Measurements from ENCODE around the gene LSMEM2.

Gene LSMEM2

DNA sequence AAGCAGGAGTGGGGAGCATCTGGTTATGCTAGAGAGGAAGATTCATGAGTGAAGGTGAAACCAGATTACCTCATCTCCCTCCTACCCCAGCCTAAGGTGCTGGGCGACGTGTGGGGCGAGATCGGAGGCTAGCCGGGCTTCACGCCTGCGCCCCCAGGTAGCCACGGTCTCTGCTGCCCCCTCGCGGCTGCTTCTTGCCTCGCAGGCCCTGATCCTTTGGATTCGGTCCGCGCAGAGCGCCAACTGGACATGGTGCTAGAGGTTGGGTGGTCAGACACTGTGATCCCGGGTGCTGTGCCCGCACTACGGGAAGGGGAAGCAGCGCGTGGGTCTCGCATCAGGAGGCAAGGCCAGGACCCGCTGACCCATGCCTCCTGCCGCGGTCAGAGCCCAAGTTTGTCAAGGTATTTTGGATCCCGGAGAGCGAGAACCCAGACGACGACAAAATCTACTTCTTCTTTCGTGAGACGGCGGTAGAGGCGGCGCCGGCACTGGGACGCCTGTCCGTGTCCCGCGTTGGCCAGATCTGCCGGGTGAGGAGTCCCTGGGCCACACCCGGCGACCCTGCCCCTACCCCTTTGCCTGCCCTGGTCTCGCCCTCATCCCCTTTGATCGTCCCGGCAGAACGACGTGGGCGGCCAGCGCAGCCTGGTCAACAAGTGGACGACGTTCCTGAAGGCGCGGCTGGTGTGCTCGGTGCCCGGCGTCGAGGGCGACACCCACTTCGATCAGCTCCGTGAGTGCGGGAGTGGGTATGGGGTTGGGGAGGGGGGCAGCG, 5.8 kb upstream of the LSMEM2 start:
- peak; percentile 49 for DNase-seq (ENCODE audit: low read depth)
- TF ChIP-seq, protein P1, sequence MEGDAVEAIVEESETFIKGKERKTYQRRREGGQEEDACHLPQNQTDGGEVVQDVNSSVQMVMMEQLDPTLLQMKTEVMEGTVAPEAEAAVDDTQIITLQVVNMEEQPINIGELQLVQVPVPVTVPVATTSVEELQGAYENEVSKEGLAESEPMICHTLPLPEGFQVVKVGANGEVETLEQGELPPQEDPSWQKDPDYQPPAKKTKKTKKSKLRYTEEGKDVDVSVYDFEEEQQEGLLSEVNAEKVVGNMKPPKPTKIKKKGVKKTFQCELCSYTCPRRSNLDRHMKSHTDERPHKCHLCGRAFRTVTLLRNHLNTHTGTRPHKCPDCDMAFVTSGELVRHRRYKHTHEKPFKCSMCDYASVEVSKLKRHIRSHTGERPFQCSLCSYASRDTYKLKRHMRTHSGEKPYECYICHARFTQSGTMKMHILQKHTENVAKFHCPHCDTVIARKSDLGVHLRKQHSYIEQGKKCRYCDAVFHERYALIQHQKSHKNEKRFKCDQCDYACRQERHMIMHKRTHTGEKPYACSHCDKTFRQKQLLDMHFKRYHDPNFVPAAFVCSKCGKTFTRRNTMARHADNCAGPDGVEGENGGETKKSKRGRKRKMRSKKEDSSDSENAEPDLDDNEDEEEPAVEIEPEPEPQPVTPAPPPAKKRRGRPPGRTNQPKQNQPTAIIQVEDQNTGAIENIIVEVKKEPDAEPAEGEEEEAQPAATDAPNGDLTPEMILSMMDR (IDR thresholded peaks at IDR 0.05; ENCODE audit: low read depth, low read length, missing control alignments) = peak; percentile 97
- peak overlapping the region; percentile 2; the same call in 1 of the 2 replicates for H3K4me3 ChIP-seq (ENCODE audit: low read depth, low read length)

DNA sequence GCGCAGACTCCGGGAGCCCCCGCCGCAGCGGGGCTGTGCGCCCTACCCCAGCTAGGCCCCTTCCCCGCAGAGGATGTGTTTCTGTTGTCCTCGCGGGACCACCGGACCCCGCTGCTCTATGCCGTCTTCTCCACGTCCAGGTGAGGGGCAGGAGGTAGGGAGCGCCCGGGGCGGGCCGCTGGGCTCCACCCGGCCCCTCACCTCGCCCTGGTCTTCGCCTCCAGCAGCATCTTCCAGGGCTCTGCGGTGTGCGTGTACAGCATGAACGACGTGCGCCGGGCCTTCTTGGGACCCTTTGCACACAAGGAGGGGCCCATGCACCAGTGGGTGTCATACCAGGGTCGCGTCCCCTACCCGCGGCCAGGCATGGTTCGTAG, 5.2 kb upstream of the LSMEM2 start:
- TF ChIP-seq, protein P1 (IDR thresholded peaks at IDR 0.05; ENCODE audit: low read depth, low read length, missing control alignments) = no peak
- no peak overlapping the region for H3K4me3 ChIP-seq (ENCODE audit: low read depth, low read length)
- DNase-seq (ENCODE audit: low read depth) = no peak

DNA sequence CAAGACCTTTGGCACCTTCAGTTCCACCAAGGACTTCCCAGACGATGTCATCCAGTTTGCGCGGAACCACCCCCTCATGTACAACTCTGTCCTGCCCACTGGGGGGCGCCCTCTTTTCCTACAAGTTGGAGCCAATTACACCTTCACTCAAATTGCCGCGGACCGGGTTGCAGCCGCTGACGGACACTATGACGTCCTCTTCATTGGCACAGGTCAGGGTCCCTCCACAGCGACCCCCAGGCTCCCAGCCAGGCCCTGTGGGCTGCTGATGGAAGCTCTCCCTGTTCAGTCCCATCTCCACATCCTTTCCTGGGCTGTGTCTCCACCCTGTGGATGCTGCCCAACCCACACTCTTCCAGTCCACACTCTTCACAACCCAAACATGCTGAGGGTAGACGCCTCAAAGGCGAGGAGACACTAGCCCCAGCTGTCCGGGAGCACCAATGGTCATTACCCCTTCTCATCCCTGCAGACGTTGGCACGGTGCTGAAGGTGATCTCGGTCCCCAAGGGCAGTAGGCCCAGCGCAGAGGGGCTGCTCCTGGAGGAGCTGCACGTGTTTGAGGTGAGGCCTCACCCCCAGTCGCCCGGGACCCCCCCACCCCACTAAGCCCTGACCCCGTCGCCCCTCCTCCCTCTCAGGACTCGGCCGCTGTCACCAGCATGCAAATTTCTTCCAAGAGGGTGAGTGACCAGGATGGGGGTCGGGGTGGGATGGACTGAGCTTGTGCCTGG, 4.3 kb upstream of the LSMEM2 start:
- H3K4me3 ChIP-seq (ENCODE audit: low read depth, low read length) = no peak overlapping the region
- peak; percentile 34 for DNase-seq (ENCODE audit: low read depth)
- TF ChIP-seq, protein P1 (IDR thresholded peaks at IDR 0.05; ENCODE audit: low read depth, low read length, missing control alignments) = peak; percentile 80

DNA sequence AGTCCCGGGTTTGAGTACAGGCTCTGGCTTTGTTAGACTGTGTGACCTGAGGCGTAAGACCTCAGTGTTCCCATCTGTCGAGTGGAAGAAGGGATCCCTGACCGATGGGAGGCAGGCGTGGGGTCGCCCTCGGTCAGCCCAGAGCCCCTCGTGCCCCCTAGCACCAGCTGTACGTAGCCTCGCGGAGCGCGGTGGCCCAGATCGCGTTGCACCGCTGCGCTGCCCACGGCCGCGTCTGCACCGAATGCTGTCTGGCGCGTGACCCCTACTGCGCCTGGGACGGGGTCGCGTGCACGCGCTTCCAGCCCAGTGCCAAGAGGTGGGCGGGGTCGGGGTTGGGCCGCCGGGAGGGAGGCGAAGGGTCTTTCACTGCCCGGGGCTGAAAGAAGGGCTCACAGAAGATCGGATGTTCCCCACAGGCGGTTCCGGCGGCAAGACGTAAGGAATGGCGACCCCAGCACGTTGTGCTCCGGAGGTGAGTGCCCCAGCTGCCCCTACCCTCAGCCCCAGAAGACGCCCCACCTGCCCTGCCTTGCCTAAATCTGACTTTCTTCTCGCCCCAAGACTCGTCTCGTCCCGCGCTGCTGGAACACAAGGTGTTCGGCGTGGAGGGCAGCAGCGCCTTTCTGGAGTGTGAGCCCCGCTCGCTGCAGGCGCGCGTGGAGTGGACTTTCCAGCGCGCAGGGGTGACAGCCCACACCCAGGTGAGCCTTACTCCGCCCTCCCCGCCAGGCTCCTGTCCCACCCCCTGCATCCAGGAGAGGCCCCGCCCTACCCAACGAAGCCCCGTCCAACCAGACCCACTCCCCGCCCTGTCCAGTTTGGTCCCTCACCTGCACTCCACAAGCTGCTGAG, 3.5 kb upstream of the LSMEM2 start:
- DNase-seq (ENCODE audit: low read depth) = no peak

DNA sequence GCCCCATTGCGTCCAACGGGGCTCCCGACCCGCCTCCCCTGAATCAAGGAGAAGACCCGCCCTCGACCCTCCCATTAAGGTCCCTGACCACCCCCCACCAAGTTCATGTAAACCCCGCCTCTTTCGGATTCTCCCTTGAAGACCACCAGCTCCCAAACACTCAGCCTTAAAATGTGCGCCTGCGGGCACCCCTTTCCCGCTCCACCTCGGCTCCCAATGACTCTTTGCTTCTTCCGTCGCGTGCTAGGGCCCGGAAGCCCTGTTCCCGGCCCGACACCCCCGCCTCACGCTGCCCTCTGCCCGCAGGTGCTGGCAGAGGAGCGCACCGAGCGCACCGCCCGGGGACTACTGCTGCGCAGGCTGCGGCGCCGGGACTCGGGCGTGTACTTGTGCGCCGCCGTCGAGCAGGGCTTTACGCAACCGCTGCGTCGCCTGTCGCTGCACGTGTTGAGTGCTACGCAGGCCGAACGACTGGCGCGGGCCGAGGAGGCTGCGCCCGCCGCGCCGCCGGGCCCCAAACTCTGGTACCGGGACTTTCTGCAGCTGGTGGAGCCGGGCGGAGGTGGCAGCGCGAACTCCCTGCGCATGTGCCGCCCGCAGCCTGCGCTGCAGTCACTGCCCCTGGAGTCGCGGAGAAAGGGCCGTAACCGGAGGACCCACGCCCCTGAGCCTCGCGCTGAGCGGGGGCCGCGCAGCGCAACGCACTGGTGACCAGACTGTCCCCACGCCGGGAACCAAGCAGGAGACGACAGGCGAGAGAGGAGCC, 2.7 kb upstream of the LSMEM2 start:
- H3K4me3 ChIP-seq (ENCODE audit: low read depth, low read length) = no peak overlapping the region
- TF ChIP-seq, protein P1 (IDR thresholded peaks at IDR 0.05; ENCODE audit: low read depth, low read length, missing control alignments) = no peak
- no peak for DNase-seq (ENCODE audit: low read depth)

More for the DNA sequence above, 3.5 kb upstream of the LSMEM2 start:
- H3K4me3 ChIP-seq (ENCODE audit: low read depth, low read length) = no peak overlapping the region
- TF ChIP-seq, protein P1 (IDR thresholded peaks at IDR 0.05; ENCODE audit: low read depth, low read length, missing control alignments) = no peak

DNA sequence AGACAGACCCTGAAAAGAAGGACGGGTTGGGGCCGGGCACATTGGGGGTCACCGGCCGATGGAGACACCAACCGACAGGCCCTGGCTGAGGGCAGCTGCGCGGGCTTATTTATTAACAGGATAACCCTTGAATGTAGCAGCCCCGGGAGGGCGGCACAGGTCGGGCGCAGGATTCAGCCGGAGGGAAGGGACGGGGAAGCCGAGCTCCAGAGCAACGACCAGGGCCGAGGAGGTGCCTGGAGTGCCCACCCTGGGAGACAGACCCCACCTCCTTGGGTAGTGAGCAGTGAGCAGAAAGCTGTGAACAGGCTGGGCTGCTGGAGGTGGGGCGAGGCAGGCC, 2.2 kb upstream of the LSMEM2 start:
- no peak for DNase-seq (ENCODE audit: low read depth)
- TF ChIP-seq, protein P1 (IDR thresholded peaks at IDR 0.05; ENCODE audit: low read depth, low read length, missing control alignments) = no peak
- no peak overlapping the region for H3K4me3 ChIP-seq (ENCODE audit: low read depth, low read length)
